Measurements from ENCODE around the gene BICDL2.

Gene BICDL2

DNA sequence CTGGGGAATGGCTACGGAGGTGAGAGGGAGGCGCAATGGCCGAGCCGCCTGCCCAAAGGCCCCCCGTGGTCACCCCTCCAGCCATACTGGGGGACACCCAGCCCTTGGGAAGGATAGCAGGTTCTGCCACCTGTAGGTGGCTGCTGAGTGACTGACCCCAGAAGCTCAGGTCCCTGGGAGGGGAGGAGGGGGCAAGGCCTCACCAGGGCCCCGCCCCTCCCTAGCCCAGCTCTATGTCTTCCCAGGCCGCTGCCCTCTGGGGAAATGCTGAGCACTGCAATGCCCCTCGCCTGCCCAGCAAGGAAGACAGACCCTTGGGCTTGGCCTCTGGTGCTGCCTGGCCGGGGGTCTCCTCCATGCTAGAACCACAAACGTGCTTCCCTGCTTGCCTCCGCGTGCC is 35.4 kb downstream of the BICDL2 start:
- no peak overlapping the region for H3K27ac ChIP-seq
- no peak overlapping the region for H3K4me3 ChIP-seq (ENCODE audit: low read depth, low read length)
- H3K4me1 ChIP-seq, result peaks cover 3% of the 10 kb centered on the region
- no peaks in the 10 kb centered on the region for H3K27me3 ChIP-seq (ENCODE audit: control insufficient read depth, insufficient read depth, low read length)
- H3K79me2 ChIP-seq, result no peaks in the 10 kb centered on the region
- H3K9ac ChIP-seq, result no peak overlapping the region
- no peak overlapping the region for H3K4me2 ChIP-seq (ENCODE audit: low read length)
- no peaks in the 10 kb centered on the region for H3K9me3 ChIP-seq (ENCODE audit: control insufficient read depth, low read length)
- H2AFZ ChIP-seq, result no peak overlapping the region
- no peaks in the 10 kb centered on the region for H3K36me3 ChIP-seq (ENCODE audit: control insufficient read depth, insufficient read depth, low read length)
- TF ChIP-seq, protein P1, sequence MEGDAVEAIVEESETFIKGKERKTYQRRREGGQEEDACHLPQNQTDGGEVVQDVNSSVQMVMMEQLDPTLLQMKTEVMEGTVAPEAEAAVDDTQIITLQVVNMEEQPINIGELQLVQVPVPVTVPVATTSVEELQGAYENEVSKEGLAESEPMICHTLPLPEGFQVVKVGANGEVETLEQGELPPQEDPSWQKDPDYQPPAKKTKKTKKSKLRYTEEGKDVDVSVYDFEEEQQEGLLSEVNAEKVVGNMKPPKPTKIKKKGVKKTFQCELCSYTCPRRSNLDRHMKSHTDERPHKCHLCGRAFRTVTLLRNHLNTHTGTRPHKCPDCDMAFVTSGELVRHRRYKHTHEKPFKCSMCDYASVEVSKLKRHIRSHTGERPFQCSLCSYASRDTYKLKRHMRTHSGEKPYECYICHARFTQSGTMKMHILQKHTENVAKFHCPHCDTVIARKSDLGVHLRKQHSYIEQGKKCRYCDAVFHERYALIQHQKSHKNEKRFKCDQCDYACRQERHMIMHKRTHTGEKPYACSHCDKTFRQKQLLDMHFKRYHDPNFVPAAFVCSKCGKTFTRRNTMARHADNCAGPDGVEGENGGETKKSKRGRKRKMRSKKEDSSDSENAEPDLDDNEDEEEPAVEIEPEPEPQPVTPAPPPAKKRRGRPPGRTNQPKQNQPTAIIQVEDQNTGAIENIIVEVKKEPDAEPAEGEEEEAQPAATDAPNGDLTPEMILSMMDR (IDR thresholded peaks at IDR 0.05), result no peak

DNA sequence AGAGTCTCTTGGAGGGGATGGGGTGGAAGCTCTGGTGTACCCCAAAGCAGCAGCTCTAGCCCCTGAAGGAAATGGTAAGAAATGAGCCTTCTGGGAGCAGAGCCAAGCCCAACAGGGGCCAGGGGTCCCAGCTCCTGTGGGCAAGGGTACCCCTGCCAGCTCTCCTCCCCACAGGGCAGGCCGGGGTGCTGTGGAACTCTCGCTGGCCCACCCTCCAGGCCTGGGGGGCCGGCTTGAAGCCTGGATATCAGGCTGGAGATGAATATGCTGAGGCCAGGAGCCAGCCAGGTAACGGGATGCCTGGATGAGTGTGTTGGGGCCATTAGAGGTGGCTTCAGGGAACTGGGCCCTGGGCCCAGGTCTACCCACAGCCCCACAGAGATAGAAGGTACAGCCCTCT is 36.2 kb downstream of the BICDL2 start:
- H3K9ac ChIP-seq, result no peak overlapping the region

DNA sequence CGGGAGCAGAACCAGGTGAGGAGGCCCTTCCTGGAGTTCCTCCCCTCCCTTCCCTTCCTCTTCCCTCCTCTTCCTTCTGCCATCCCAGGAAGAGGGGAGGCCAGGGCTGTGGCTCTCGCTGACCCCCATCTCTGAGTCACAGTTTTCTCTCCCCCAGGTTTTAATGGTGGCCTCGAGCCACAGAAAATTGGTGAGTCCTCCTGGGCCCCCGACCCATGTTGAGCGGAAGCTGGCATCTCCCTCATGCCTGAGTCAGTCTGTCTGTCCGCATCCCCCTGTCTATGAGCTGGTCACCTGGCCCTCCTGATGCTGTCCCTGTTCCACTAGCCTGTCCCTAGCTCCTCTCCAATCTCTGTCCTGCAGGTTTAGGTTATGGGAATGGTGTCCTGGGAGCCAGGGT is 36.8 kb downstream of the BICDL2 start:
- Histone ChIP-seq H3K36me3 (ENCODE audit: control insufficient read depth, insufficient read depth, low read length) (no peaks in the 10 kb centered on the region), H3K79me2 (no peaks in the 10 kb centered on the region), H3K9ac (no peak overlapping the region), H2AFZ (no peak overlapping the region), H3K27me3 (ENCODE audit: control insufficient read depth, insufficient read depth, low read length) (no peaks in the 10 kb centered on the region), H3K4me1 (no peaks in the 10 kb centered on the region), H3K27ac (no peak overlapping the region), H3K9me3 (ENCODE audit: control insufficient read depth, low read length) (no peaks in the 10 kb centered on the region), H3K4me2 (ENCODE audit: low read length) (no peak overlapping the region), H3K4me3 (ENCODE audit: low read depth, low read length) (no peak overlapping the region)
- TF ChIP-seq, protein P1 (IDR thresholded peaks at IDR 0.05), result no peak

More for the DNA sequence above, 36.2 kb downstream of the BICDL2 start:
- Histone ChIP-seq H3K27me3 (ENCODE audit: control insufficient read depth, insufficient read depth, low read length) (no peaks in the 10 kb centered on the region), H3K4me1 (no peaks in the 10 kb centered on the region), H3K4me3 (ENCODE audit: low read depth, low read length) (no peak overlapping the region), H2AFZ (no peak overlapping the region), H3K79me2 (no peaks in the 10 kb centered on the region), H3K27ac (no peak overlapping the region), H3K4me2 (ENCODE audit: low read length) (no peak overlapping the region), H3K36me3 (ENCODE audit: control insufficient read depth, insufficient read depth, low read length) (no peaks in the 10 kb centered on the region), H3K9me3 (ENCODE audit: control insufficient read depth, low read length) (no peaks in the 10 kb centered on the region)
- TF ChIP-seq, protein P1 (IDR thresholded peaks at IDR 0.05), result no peak

DNA sequence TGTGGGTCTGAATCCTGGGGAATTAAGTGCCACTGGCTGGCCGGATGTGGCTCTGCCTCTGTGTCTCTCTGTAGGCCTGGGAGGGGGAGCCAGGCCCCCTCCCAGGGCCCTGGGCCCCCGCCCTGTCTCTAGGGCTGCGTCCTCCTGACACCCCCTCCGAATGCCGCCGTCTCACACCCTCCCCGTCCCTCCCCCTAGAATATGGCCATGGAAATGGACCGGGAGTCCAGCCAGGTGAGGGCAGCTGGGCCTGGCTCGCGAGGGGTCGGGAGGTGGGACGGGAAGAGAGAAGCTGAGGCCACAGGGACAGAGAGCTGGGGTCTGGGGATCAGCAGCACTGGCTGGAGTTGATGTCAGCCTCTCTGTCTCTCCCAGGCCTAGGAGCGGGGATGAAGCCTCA is 40.4 kb downstream of the BICDL2 start:
- Histone ChIP-seq H2AFZ (no peak overlapping the region), H3K27ac (no peak overlapping the region), H3K9me3 (ENCODE audit: control insufficient read depth, low read length) (no peaks in the 10 kb centered on the region), H3K27me3 (ENCODE audit: control insufficient read depth, insufficient read depth, low read length) (no peaks in the 10 kb centered on the region), H3K4me1 (no peaks in the 10 kb centered on the region), H3K9ac (no peak overlapping the region), H3K4me2 (ENCODE audit: low read length) (no peak overlapping the region), H3K4me3 (ENCODE audit: low read depth, low read length) (no peak overlapping the region), H3K79me2 (no peaks in the 10 kb centered on the region), H3K36me3 (ENCODE audit: control insufficient read depth, insufficient read depth, low read length) (no peaks in the 10 kb centered on the region)
- TF ChIP-seq, protein P1 (IDR thresholded peaks at IDR 0.05), result no peak

DNA sequence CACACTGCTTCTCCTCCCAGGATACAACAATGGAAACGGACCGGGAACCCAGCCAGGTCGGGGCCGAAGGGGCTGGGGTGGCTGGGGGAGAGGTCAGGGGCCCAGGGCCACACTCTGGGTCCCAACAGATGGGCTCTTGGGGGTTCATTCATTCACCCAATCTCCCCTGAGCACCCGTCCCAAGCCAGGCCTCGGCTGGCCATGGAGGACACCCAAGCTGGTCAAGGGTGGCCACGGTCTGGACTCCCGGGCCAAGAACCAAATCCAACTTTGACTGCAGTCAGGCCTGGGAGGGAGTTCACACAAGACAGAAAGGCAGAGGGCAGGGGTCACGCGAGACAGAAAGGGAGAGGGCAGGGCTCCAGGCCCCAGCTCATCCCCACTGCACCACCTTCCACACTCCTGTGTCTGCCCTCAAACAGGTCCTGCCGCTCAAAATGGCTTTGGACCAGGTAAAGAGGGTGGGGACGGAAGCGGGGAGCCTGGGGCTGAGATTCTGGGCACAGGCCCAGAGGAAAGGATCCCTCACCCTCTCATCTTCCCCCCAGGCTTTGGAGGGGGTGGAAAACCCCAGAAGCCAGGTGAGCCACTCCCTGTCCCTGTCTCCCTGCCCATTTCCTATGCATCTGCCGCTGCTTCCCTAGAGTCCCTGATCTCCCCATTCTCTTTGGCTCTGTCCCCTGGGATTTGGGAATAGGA is 44.2 kb downstream of the BICDL2 start:
- Histone ChIP-seq H3K27me3 (ENCODE audit: control insufficient read depth, insufficient read depth, low read length) (no peaks in the 10 kb centered on the region), H3K4me1 (no peaks in the 10 kb centered on the region), H3K9me3 (ENCODE audit: control insufficient read depth, low read length) (no peaks in the 10 kb centered on the region), H3K36me3 (ENCODE audit: control insufficient read depth, insufficient read depth, low read length) (no peaks in the 10 kb centered on the region), H3K4me3 (ENCODE audit: low read depth, low read length) (no peak overlapping the region), H2AFZ (no peak overlapping the region), H3K4me2 (ENCODE audit: low read length) (no peak overlapping the region), H3K27ac (no peak overlapping the region), H3K79me2 (no peaks in the 10 kb centered on the region), H3K9ac (no peak overlapping the region)
- TF ChIP-seq, protein P1 (IDR thresholded peaks at IDR 0.05), result no peak

Measured in parathyroid adenoma (tissue), 2 donors.